ENCODE measurements around the gene MBNL3.

MBNL3 gene

GRCh38 chrX:132488819-132489577 is at the start of gene MBNL3:
Gene MBNL3, minus strand, starts transcription at chrX:132489038. Its CDS starts 49,427 bp downstream, at chrX:132439611.
- peak; percentile 65 for DNase-seq (ENCODE audit: low spot score)

- DNase-seq (ENCODE audit: low spot score) = no peak
Observed at GRCh38 chrX:132533409-132533808, 44.6 kb upstream of the MBNL3 start.

- DNase-seq (ENCODE audit: low spot score) = no peak
Observed at GRCh38 chrX:132532913-132533312, 44.1 kb upstream of the MBNL3 start.

GRCh38 chrX:132532097-132532496 is 43.3 kb upstream of the MBNL3 start:
- DNase-seq (ENCODE audit: low spot score) = no peak

GRCh38 chrX:132520792-132521191 is 32.0 kb upstream of the MBNL3 start:
- DNase-seq (ENCODE audit: low spot score) = no peak

- no peak for DNase-seq (ENCODE audit: low spot score)
Observed at GRCh38 chrX:132520213-132520612, 31.4 kb upstream of the MBNL3 start.

GRCh38 chrX:132518401-132518800 is 29.6 kb upstream of the MBNL3 start:
- DNase-seq (ENCODE audit: low spot score) = no peak

- no peak for DNase-seq (ENCODE audit: low spot score)
Observed at GRCh38 chrX:132508834-132509233, 20.0 kb upstream of the MBNL3 start.

- no peak for DNase-seq (ENCODE audit: low spot score)
Observed at GRCh38 chrX:132505116-132505515, 16.3 kb upstream of the MBNL3 start.

GRCh38 chrX:132504417-132504816 is 15.6 kb upstream of the MBNL3 start:
- DNase-seq (ENCODE audit: low spot score) = no peak

- DNase-seq (ENCODE audit: low spot score) = no peak
Observed at GRCh38 chrX:132501606-132502005, 12.8 kb upstream of the MBNL3 start.

- DNase-seq (ENCODE audit: low spot score) = peak; percentile 49
Observed at GRCh38 chrX:132497432-132497831, 8.6 kb upstream of the MBNL3 start.

GRCh38 chrX:132493095-132493494 is 4.3 kb upstream of the MBNL3 start:
- DNase-seq (ENCODE audit: low spot score) = no peak

GRCh38 chrX:132491191-132491590 is 2.4 kb upstream of the MBNL3 start:
- DNase-seq (ENCODE audit: low spot score) = no peak

GRCh38 chrX:132489578-132490419 is 961 bp upstream of the MBNL3 start:
- DNase-seq (ENCODE audit: low spot score) = peak; percentile 56

- DNase-seq (ENCODE audit: low spot score) = no peak
Observed at GRCh38 chrX:132488180-132488705, 595 bp downstream of the MBNL3 start.

- DNase-seq (ENCODE audit: low spot score) = no peak
Observed at GRCh38 chrX:132486599-132487178, 2.1 kb downstream of the MBNL3 start.

- DNase-seq (ENCODE audit: low spot score) = no peak
Observed at GRCh38 chrX:132483951-132484350, 4.9 kb downstream of the MBNL3 start.

GRCh38 chrX:132483488-132483887 is 5.3 kb downstream of the MBNL3 start:
- no peak for DNase-seq (ENCODE audit: low spot score)

- DNase-seq (ENCODE audit: low spot score) = no peak
Observed at GRCh38 chrX:132482632-132483031, 6.2 kb downstream of the MBNL3 start.

- DNase-seq (ENCODE audit: low spot score) = no peak
Observed at GRCh38 chrX:132481449-132481848, 7.4 kb downstream of the MBNL3 start.

- no peak for DNase-seq (ENCODE audit: low spot score)
Observed at GRCh38 chrX:132480581-132481203, 8.1 kb downstream of the MBNL3 start.
